ENCODE data around the gene NR4A2. TPM values are rescaled to one million over a fixed set of nuclear protein-coding genes. Genes with fewer than 3 reads are reported as not detected.

The NR4A2 gene
- total RNA-seq, 4 donors from 2014 or later, result 0.76 to 4.4 (median 1.6) TPM

DNA sequence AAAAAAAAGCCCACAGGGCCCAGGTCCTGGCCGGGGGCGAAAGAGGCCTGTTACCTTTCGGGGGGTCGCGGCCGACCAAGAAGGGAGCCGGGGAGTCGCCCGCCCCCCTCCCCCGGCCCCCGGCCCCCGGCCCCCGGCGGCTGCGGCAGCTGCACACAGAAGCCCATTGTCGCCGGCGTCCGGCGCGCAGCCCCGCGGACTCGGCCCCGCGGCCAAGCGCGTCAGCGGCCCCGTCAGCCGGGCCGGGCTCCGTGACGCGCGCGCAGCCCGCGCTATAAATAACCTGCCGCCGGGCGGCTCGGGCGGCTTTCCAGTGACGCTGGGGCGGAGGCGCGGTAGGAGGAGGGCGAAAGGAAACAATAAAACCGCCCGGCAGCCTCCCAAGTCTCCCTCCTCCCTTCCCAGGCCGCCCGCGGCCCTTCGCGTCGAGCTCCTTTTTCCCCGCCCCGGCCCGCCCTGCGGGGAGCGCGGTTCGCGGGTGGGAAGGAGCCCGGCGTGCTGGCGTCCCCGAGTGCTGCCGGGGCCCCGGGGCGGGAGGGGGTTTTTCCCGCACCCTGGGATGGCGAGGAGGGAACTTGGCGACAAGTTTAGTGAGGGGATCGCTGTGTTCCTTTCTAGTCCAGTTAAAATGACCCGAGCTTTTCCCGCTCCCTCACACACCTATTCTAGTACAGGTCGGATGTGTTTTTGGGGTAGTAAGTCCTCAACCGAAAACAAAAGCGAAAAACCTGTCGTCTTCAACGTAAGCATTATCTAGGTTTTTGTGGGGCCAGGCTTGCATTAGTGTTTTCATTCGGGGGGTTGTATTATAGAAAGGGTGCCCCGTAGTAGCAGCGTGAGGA lies 10.0 kb upstream of the NR4A2 start:
- in situ Hi-C loops (cut with MboI; ENCODE audit: low sequenced_read_pairs in 4 of 4), result loop anchor here in 3 of 4 donors (10.0 to 25.0 kb wide), 4 partner anchors 52 to 245 kb away; no protein-coding TSS in a partner anchor
- peak overlapping the region; percentile 92 to 99 (median 96) for H3K4me3 ChIP-seq
- no peaks in the 10 kb centered on the region for H3K9me3 ChIP-seq
- ATAC-seq, result peak; percentile 86 to 88
- intact Hi-C loops (cut with DNase I; ENCODE audit: low total_unique reads), result loop anchor here (1.0 to 10.0 kb wide), 4 partner anchors 8 to 1532 kb away; partner anchors contain the start of gene ACVR1
- TF ChIP-seq POLR2A (IDR thresholded peaks at IDR 0.05) (peak; percentile 78 to 90), CTCF (IDR thresholded peaks at IDR 0.05 in 4 of 5, conservative IDR thresholded peaks at IDR 0.05 in 1 of 5) (no peak)
- no peaks in the 10 kb centered on the region for H3K36me3 ChIP-seq
- peak; percentile 91 to 94 for DNase-seq
- H3K27me3 ChIP-seq, result no peaks in the 10 kb centered on the region
- H3K27ac ChIP-seq, result peak overlapping the region; percentile 98 to 100 (median 100)
- peaks cover 16 to 29% of the 10 kb centered on the region in 2 donors for H3K4me1 ChIP-seq

DNA sequence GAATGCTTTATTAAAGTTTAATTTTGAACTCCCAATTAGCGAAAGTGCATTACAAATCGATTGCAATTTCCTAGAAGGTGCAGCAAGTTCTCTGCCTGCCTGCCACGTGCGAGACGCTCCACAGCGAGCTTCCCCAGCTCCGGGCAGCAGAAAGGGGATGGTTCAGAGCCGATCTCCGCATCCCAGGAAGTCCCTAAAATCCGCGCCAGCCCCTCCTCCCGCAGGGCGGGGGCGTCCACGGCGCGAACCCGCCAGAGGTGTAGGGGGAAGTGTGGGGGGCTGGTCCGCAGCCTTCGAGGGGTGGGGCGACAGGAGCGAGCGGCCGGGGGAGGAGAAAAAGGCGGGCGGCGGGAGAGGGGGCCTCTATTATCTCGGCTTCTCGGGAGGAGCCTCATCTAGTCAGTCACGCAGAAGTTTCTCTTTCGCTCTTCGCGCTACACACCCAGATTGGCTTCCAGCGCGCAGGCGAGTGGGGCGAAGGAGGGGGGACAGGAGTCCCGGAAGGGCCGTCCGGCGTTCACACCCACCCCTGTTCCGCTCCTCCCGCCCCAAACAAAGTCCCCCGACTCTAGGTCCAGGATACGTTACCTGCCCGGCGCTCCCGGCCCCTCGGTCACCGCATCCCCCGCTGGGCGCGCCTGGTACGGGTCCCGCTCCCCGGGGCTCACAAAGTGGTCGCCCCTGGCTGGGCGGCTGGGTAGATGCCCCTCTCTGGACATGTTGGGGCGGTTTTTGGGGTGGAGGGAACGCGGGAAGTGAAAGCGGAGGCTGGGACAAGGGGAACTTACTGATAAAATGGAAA lies 9.1 kb upstream of the NR4A2 start:
- peak; percentile 83 to 84 for ATAC-seq
- intact Hi-C loops (cut with DNase I; ENCODE audit: low total_unique reads), result loop anchor here (1.0 to 10.0 kb wide), 4 partner anchors 7 to 1533 kb away; partner anchors contain the start of gene ACVR1

DNA sequence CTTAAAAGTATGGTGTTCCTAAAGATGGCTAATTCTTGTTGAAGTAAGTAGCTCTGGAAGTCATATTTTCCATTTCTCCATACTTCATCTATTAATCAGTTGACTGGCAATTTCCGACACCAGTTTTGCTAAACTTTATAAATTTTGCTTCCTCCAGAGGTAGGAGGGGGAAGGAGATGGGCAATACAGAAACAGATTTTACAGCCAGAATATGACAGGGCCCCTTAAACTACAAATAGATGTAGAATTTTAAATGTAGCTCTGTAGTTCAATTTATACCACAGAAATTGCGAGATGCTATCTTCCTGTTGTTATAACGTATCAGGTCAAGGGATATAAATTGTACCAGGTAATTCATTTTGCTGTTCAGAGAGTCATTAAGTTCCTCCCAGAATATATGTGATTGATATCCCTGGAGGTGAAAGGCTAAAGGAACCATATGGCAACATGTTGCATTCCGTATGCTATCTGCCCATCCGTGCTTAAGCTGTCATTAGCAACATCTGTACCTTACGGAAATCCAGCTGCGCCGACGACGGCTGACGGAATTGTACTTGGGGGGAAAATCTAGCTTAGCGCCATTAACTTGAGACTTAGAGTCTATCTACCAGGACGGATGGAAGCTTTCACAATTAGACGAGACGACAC lies 8.4 kb upstream of the NR4A2 start:
- Histone ChIP-seq H3K27ac (peak overlapping the region; percentile 98 to 100 (median 100)), H3K36me3 (no peaks in the 10 kb centered on the region), H3K4me3 (peak overlapping the region; percentile 92 to 99 (median 96)), H3K9me3 (no peaks in the 10 kb centered on the region), H3K27me3 (no peaks in the 10 kb centered on the region), H3K4me1 (peaks cover 18 to 29% of the 10 kb centered on the region in 2 donors)
- ATAC-seq, result no peak
- TF ChIP-seq CTCF (IDR thresholded peaks at IDR 0.05 in 4 of 5, conservative IDR thresholded peaks at IDR 0.05 in 1 of 5) (no peak), POLR2A (IDR thresholded peaks at IDR 0.05) (no peak)
- intact Hi-C loops (cut with DNase I; ENCODE audit: low total_unique reads) (loop anchor here (5.0 to 10.0 kb wide), 2 partner anchors 246 to 1534 kb away; partner anchors contain the start of gene ACVR1), in situ Hi-C loops (cut with MboI; ENCODE audit: low sequenced_read_pairs in 4 of 4) (loop anchor here in 3 of 4 donors (10.0 to 25.0 kb wide), 4 partner anchors 54 to 246 kb away; no protein-coding TSS in a partner anchor)
- no peak for DNase-seq

More for the DNA sequence above, 9.1 kb upstream of the NR4A2 start:
- H3K36me3 ChIP-seq, result no peaks in the 10 kb centered on the region
- in situ Hi-C loops (cut with MboI; ENCODE audit: low sequenced_read_pairs in 4 of 4), result loop anchor here in 3 of 4 donors (10.0 to 25.0 kb wide), 4 partner anchors 53 to 246 kb away; no protein-coding TSS in a partner anchor
- DNase-seq, result peak; percentile 79 to 87
- H3K4me1 ChIP-seq, result peaks cover 16 to 29% of the 10 kb centered on the region in 2 donors
- no peaks in the 10 kb centered on the region for H3K27me3 ChIP-seq
- H3K4me3 ChIP-seq, result peak overlapping the region; percentile 92 to 99 (median 96)
- H3K27ac ChIP-seq, result peak overlapping the region; percentile 98 to 100 (median 100)
- TF ChIP-seq CTCF (IDR thresholded peaks at IDR 0.05 in 4 of 5, conservative IDR thresholded peaks at IDR 0.05 in 1 of 5) (no peak), POLR2A (IDR thresholded peaks at IDR 0.05) (peak; percentile 65 to 71)
- H3K9me3 ChIP-seq, result no peaks in the 10 kb centered on the region

DNA sequence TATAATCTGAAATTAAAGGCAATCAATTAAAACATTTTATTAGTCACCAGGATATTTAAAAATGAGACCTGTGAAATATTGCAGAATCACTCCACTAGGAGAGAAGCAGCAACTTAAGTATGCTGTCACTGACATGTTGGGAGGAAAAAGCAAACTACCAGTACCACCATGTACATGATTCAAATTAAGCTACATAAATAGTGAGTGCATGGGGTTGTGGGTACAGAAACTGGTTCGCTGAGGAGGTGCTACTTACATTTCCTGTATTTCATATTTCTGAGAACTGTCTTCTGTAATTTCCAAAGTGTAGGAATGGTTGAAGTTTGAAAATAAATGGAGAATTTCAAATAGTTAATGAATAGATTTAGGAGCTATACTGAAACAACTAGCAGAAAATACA lies 7.9 kb upstream of the NR4A2 start:
- TF ChIP-seq CTCF (IDR thresholded peaks at IDR 0.05 in 4 of 5, conservative IDR thresholded peaks at IDR 0.05 in 1 of 5), result no peak
- no peak for TF ChIP-seq POLR2A (IDR thresholded peaks at IDR 0.05)
- no peaks in the 10 kb centered on the region for H3K36me3 ChIP-seq
- H3K27ac ChIP-seq, result peak overlapping the region; percentile 98 to 100 (median 100)
- no peak overlapping the region for H3K4me3 ChIP-seq
- no peaks in the 10 kb centered on the region for H3K27me3 ChIP-seq
- DNase-seq (no peak), ATAC-seq (no peak)
- H3K9me3 ChIP-seq, result no peaks in the 10 kb centered on the region
- peaks cover 20 to 29% of the 10 kb centered on the region in 2 donors for H3K4me1 ChIP-seq
- intact Hi-C loops (cut with DNase I; ENCODE audit: low total_unique reads) (loop anchor here (5.0 to 10.0 kb wide), 2 partner anchors 247 to 1534 kb away; partner anchors contain the start of gene ACVR1), in situ Hi-C loops (cut with MboI; ENCODE audit: low sequenced_read_pairs in 4 of 4) (loop anchor here in 3 of 4 donors (10.0 to 25.0 kb wide), 4 partner anchors 54 to 247 kb away; no protein-coding TSS in a partner anchor)

Measured in gastrocnemius medialis (tissue), 4 donors.